HG03060 (cell line): ENCODE results near the gene CNTLN.
"Not testable (repeated sequence)": the region's sequence is repeated elsewhere in the genome, so short reads cannot be mapped to it uniquely, and the experiment has no call there.

Experiments used
- ATAC-seq: cut with Tn5 transposase; IDR thresholded peaks from one replicate; pipeline ENCODE4 v1.9.1; 2021; ENCODE audit warnings: low read depth, moderate number of reproducible peaks; ENCODE audit not compliant: unreplicated experiment

The CNTLN gene

DNA sequence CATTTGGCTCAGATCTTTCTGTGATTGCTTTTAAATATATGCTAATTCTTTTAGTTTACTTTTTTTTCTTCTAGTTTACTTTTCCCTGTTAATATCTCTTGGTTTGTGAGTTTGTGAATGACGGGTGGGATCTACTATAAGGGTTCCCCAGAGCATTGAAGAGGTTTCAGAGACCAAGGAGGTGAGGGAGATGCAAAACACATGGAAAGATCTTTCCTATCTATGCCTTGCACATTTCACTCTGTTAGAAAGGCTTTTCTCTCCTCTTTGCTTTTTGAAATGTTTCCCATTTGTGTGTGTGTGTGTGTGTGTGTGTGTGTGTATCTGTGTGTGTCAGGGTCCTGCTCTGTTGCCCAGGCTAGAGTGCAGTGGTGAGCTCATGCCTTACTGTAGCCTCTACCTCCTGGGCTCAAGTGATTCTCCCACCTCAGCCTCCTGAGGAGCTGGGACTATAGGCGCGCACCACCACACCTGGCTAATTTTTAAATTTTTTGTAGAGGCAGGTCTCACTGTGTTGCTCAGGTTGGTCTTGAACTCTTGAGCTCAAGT lies 50.7 kb downstream of the CNTLN start:
- ATAC-seq = no peak

DNA sequence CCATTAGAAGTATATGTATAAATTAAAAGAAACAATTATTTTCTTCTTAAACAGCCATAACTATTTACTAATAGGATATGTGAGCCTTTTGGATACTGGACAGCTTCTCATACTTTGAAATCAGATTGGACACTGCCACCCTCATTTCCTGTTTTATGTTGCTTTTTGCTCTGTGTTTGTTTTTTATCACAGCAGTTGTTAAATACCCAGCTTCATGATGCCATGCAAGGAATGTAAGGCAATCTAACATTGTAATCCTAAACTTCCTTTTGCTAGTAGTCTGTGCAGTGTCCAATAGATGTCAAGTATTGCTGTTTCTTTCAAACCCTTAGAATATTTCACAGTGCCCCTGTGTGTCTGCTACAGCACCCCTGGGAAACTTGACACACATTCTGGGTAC lies 56.2 kb downstream of the CNTLN start:
- no peak for ATAC-seq

DNA sequence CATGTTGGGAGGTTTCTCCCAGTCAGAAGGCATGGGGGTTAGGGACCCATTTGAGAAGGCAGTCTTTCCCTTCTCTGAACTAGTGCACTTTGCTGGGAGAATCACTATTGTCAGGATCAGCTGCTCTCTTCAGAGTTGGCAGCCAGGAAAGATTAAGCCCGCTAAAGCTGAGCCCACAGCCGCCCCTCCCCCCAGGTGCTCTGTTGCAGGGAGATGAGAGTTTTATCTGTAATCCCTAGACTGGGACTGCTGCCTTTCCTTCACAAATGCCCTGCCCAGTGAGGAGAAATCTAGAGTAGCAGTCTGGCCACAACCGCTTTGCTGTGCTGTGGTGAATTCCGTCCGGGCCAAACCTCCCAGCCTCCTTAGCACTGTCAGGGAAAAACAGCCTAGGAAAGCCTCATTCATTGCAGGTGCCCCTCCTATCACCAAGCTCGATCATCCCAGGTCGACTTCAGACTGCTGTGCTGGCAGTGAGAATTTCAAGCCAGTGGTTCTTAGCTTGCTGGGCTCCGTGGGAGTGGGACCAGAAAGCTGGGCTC lies 69.8 kb downstream of the CNTLN start:
- ATAC-seq = no peak

DNA sequence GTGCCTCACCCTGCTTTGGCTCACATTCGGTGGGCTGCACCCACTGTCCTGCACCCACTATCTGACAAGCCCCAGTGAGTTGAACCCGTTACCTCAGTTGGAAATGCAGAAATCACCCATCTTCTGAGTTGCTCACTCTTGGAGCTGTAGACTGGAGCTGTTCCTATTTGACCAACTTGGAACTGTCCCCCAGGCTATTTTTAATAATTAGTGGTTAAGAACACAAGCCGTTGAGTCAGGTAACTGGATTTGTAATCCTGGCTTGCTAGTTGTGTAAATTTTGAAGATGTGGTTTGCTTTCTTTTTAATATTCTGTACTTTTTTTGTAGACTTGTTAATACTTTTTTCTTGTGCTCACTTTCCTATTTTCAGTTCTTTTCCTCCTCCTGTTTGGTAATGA lies 81.2 kb downstream of the CNTLN start:
- no peak for ATAC-seq

DNA sequence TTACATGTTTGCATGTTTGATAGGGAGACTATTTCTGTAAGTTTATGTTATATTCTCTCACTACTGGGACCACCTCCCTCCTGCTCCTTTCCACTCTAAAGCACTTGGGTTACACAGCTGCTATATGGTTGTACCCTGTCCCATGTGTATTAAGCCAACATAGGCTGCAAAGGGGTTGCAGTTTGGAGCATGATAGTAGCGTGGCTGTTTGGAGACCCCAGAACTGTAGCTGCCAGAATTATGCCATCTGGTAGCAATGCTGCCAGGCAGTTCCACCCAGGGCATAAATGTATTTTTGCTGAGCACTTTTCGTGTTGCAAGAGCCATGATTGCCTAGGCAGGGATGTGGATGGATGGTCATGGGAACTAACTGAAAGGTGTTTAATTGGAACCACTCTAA lies 81.8 kb downstream of the CNTLN start:
- no peak for ATAC-seq

DNA sequence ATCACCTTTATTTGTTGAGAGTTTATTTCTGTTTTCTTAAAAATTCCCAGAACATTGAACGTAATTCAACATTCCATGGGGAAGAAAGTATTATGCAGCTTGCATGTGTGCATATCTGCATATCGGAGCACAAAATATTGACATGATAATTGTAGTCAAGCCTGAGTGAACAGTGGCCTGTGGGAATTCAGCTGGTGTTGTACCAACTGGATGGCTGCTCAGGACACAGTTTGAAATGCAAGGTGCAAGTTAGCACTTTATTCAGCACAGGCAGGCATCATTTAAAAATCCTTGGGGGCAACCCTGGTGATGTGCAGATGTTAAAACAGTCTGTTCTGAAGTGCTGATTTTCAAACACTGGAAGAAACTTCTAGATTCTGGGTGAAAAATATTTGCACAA lies 82.4 kb downstream of the CNTLN start:
- no peak for ATAC-seq

DNA sequence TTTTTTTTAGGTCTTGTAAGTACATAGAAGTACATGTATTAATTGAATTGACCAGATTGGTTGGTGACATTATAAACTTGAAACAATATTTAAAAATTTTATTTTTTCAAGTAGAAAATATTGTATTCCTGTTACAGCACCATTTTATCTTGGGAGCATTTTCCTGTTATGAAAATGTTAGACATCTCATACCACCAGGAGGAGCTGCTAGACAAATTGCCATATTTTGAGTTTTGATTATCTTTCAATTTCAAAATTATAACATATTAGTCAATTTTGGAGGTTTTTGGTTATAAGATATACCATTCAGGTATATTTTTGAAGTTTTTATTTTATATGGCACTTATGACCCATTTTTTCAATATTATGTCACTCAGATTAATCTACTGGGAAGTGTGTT lies 84.4 kb downstream of the CNTLN start:
- no peak for ATAC-seq

DNA sequence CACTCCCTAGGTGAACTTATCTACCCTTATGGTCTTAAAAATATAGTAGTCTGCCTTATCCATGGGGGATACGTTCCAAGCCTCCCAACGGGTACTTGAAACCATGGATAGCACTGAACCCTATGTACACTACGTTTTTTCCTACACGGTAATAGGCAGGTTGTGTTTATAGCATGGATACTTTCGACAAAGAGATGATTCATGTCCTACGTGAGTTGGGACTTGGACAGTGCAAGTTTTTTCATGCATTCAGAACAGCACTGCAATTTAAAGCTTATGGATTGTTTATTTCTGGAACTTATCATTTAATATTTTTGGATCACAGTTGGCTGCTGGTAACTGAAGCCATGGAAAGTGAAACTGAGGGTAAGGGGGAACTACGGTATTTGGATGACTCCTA lies 88.1 kb downstream of the CNTLN start:
- ATAC-seq = no peak

DNA sequence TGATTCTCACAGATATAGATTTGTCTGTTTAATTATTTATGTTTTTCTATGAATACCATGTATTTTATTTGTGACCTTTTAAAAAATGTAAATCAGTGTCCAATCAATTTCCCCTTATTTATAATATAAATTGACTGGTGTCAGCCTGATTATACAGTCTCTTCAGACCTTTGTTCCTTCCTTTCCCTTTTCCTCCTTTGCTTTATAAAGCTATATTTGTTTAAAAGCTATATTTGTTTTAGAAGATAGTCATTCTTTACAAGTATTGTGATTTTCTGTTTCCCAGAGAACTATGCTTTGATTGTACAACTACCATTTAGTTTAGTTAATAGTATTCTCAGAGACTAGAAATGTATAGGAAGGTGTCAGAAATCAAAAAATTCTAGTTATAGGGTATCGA lies 90.6 kb downstream of the CNTLN start:
- no peak for ATAC-seq

DNA sequence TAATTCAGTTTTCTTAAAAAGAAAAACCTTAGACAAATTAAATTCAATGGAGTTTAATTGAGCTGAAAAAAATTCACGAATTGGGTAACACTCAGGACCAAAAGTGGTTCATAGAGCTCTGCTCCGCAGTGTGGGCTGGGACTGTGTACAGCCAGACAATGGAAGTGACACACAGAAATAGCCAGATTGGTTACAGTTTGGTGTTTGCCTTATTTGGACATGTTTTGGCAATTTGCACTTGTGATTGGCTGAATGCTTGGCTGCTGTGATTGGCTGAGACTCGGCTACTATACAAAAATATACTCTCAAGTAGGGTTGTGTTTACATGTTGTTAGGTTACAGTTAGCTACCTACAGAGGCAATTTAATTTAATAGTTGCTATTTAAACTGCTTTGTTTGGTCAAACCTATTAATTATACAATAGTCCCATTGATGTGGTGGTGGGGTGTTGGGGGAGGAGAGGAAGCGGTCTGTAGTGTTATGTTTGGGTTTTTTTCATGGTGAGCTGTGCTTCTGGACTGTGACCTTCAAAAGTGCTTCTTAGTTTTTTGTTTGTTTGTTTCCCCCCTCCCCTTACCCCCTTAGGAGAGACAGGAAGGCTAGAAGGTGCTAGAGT lies 95.2 kb downstream of the CNTLN start:
- ATAC-seq = no peak

DNA sequence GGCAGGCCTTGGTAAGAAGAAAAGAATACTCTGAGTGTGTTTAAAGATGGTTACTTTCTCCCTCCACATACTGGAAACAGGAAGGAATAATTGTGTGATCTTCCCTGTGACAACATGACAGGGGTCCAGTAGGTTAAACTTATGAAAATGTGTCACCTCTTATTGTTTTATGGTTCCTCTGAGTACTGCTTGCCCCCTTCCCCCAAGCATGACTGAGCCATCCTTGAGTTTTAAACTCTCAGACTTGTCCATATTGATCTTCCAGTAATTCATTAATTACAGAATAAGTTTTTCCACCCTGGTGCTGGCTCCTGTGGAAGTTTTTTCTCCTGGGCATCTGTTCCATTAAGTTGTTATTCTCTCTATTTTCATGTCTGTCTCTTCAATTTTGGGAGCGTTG lies 95.8 kb downstream of the CNTLN start:
- no peak for ATAC-seq

DNA sequence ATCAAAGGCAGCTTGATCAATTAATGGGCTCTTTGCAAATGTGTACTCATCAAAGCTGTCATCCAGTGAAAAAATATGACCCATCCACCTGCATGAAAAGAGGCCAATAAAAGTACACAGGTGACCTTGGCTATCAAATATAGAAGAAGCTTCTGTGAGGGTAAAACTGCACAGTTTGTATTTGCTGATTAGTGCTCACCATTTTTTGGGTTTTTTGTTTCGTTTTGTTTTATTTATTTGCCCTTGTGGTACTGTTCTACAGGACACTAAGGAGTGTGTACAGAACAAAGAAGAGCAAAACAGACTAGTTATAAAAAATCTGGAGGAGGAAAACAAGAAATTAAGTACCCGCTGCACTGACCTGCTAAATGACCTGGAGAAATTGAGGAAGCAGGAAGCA lies 101.3 kb downstream of the CNTLN start:
- ATAC-seq = no peak

DNA sequence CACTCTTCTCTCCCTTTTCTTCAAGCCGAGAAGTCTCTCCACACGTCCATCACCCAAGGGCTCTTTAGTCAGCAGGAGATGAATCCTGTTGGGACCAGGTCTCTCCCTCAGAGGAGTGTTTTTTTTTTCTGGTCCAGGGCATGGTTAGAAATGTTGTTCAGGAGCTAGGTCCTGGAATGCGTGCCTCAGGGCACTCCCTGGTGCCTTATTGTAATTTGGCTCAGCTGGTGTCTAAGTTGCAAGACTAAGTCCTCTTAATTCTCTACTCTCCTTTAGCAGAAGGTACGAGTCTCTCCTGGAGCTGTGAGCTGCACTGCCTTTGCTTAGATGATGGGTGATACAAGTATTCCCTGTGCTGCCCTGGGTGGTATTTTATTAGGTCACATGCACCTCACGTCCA lies 111.9 kb downstream of the CNTLN start:
- ATAC-seq = no peak

DNA sequence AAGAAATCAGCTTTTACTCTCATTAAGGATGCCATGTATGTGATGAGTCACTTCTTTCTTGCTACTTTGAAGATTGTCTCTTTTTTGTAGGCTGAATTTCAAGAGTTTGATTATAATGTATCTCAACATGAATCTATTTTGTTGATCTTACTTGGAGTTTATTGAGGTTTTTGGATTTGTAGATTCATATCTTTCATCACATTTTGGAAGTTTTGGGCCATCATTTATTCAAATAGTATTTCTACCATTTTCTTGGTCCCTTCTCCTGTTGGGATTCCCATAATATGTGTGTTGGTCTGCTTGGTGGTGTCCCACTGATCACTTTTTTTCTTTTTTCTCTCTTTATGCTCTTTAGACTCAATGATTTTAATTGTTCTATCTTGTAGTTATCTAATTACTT lies 116.3 kb downstream of the CNTLN start:
- ATAC-seq = no peak

DNA sequence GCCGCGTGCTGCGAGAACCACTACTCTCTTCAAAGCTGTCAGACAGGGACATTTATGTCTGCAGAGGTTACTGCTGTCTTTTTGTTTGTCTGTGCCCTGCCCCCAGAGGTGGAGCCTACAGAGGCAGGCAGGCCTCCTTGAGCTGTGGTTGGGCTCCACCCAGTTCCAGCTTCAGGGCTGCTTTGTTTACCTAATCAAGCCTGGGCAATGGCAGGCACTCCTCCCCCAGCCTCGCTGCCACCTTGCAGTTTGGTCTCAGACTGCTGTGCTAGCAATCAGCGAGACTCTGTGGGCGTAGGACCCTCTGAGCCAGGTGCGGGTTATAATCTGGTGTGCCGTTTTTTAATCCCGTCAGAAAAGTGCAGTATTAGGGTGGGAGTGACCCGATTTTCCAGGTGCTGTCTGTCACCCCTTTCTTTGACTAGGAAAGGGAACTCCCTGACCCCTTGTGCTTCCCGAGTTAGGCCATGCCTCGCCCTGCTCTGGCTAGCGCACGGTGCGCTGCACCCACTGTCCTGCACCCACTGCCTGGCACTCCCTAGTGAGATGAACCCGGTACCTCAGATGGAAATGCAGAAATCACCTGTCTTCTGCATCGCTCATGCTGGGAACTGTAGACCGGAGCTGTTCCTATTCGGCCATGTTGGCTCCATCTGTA lies 133.8 kb downstream of the CNTLN start:
- not testable (repeated sequence) for ATAC-seq

DNA sequence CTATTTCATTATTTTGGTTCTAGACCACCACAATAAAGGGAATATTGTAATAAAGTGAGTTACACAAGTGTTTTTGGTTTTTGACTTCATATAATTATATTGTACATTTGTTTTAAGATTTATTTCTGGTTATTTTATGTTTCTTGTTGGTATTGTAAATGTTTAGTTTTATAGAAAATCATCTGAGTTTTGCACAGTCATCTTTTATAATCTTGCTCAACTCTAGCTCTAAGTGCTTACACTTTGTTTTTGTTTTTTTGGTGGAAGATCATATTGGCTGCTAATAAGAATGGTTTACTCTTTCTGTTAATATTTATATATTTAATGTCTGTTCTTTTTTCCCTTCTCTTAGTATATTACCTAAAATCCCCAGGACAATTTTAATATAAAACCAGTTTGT lies 135.0 kb downstream of the CNTLN start:
- no peak for ATAC-seq

DNA sequence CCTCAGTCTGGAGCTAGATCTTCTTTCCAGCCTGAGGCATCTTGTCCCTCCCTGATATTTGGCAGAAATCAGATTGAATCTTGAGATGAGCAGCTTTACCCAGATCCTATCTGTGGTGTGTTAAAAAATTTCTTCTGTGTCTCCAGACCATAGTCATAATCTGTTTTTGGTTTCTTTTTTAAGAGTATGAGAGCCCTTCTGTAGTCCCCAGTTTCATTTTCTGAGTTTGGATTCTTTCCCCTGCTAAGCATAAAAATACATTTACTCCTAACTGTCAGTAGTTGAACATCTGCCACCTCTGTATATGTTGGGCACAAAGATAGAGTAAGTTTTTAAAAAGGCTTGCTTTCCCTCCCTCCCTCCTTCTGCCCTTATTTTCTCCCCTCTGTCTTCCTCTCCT lies 137.7 kb downstream of the CNTLN start:
- ATAC-seq = no peak

DNA sequence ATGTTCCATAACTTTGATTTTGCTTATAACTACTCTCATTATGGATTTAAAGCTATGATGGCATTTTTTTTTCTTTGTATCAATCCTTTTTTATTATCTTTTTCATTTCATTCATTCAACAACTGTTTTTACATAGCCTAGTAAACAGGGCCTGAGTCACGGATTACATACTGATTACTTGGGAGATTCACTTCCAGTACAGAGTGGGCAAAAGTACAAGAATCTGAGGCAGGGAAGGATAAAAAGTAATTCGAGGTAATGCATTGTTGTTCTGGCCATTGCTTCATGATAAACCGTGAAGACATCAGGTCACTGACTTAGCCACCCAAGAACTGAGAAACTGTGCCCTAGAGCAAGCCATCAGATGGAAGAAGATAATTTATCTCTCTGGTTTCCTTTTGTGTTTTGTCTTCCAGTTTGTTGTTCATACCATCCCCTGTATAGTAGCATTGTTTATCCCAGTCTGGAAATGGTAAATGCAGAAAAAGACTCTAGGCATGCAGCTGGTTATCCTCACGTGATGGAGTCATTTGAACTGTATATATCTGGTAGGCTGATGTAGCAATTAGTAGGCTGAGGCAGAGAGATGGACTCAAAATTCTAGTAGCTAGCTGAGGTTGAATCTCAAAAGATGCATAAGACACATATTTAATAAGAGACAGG lies 145.6 kb downstream of the CNTLN start:
- no peak for ATAC-seq

DNA sequence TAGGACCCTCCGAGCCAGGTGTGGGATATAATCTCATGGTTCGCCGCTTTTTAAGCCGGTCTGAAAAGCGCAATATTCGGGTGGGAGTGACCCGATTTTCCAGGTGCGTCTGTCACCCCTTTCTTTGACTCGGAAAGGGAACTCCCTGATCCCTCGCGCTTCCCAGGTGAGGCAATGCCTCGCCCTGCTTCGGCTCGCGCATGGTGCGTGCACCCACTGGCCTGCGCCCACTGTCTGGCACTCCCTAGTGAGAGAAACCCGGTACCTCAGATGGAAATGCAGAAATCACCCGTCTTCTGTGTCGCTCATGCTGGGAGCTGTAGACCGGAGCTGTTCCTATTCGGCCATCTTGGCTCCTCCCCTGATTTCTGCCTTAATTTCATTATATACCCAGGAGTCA lies 155.8 kb downstream of the CNTLN start:
- not testable (repeated sequence) for ATAC-seq

DNA sequence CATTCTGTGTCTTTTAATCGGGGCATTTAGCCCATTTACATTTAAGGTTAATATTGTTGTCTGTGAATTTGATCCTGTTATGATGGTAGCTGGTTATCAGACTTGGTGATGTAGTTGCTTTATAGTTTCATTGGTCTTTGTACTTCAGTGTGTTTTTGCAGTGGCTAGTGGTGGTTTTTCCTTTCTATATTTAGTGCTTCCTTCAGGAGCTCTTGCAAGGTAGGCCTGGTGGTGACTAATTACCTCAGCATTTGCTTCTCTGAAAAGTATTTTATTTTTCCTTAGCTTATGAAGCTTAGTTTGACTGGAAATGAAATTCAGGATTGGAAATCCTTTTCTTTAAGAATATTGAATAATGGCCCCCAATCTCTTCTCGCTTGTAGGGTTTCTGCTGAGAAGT lies 156.9 kb downstream of the CNTLN start:
- ATAC-seq = no peak

DNA sequence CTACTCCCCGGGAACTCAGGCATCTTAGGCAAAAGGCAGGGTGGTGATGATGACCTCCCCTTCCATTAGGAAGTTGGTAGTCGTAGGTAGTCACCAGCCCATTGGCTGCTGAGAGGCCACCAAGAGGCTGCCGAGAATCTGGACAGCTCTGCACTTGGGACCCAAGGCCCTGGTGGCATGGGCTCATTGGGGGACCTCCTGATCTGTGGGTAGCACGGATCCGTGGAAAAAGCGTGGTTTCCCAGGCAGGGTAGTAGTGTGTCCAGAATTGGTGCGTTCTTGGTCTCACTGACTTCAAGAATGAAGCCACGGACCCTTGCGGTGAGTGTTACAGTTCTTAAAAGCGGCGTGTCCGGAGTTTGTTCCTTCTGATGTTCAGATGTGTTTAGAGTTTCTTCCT lies 158.8 kb downstream of the CNTLN start:
- no peak for ATAC-seq
